Stomach (tissue), 4 donors: ENCODE measurements around the gene USP17L10.
"Not testable (repeated sequence)": the region's sequence is repeated elsewhere in the genome, so short reads cannot be mapped to it uniquely, and the experiment has no call there.

Source experiments
- EP300 ChIP-seq: sonication (generic); formaldehyde crosslinking; IDR thresholded peaks from one replicate; pipeline ENCODE4 v1.6.1; 2017; ENCODE audit warnings: antibody characterized with exemption
- POLR2A ChIP-seq, 4 donors: fragments of 450-650 bp; IDR thresholded peaks; one replicate each; pipeline ENCODE4 v1.6.1; 2016; ENCODE audit warnings: antibody characterized with exemption in 4 of 4, control low read depth in 2 of 4, mild to moderate bottlenecking in 1 of 4, moderate library complexity in 1 of 4
- POLR2AphosphoS5 ChIP-seq, 3 donors: sonication (generic); formaldehyde crosslinking; IDR thresholded peaks; one replicate each; pipeline ENCODE4 v1.6.1; 2016; ENCODE audit warnings: antibody characterized with exemption in 3 of 3
- TF ChIP-seq, protein P1 (sequence below), 7 experiments: fragments of 450-650 bp in 4 of 7; fragments of 200-600 bp in 3 of 7; sonication (generic) in 3 of 7; IDR thresholded peaks; one replicate each; pipeline ENCODE4 v1.5.1; 2016 to 2019; ENCODE audit warnings: antibody characterized with exemption in 7 of 7, control low read depth in 2 of 7, mild to moderate bottlenecking in 1 of 7

DNA sequence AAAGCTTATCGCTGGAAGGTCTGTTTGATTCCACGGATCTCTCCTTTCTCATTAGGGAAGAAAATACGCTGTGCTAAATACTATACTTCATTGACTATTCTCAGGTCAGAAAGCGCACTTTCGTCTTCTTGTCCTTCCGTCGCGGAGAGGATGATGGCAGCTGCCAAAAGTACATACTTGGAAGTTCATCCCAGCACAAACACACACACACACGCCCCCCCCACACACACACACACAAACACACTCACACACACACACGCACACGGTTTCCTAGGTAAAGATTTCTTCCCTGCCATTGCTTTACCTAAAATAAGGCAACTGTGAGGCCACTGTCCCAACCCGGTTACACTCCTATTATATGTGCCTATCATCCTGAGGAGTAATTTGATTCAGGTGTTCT is 28.0 kb downstream of the USP17L10 start:
- TF ChIP-seq, protein P1, sequence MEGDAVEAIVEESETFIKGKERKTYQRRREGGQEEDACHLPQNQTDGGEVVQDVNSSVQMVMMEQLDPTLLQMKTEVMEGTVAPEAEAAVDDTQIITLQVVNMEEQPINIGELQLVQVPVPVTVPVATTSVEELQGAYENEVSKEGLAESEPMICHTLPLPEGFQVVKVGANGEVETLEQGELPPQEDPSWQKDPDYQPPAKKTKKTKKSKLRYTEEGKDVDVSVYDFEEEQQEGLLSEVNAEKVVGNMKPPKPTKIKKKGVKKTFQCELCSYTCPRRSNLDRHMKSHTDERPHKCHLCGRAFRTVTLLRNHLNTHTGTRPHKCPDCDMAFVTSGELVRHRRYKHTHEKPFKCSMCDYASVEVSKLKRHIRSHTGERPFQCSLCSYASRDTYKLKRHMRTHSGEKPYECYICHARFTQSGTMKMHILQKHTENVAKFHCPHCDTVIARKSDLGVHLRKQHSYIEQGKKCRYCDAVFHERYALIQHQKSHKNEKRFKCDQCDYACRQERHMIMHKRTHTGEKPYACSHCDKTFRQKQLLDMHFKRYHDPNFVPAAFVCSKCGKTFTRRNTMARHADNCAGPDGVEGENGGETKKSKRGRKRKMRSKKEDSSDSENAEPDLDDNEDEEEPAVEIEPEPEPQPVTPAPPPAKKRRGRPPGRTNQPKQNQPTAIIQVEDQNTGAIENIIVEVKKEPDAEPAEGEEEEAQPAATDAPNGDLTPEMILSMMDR (IDR thresholded peaks at IDR 0.05) = not testable (repeated sequence)
- not testable (repeated sequence) for TF ChIP-seq EP300; POLR2A (IDR thresholded peaks at IDR 0.05); POLR2AphosphoS5 (IDR thresholded peaks at IDR 0.05)
